ENCODE measurements around the gene GPANK1.
A peak's percentile ranks its signal among the peaks of the same experiment; 100 is the strongest.

The GPANK1 gene

GRCh38 chr6:31661262-31662123, 3.3 kb downstream of the GPANK1 start:
- DNase-seq: no peak

GRCh38 chr6:31660381-31661261, 4.2 kb downstream of the GPANK1 start, which contains the start of gene C6orf47:
C6orf47 (minus strand) TSS chr6:31660778; CDS start chr6:31659947, 831 bp downstream.
- peak; percentile 60 for DNase-seq

- no peak for DNase-seq
These were observed 5.0 kb downstream of the GPANK1 start for GRCh38 chr6:31659649-31660380.

- no peak for DNase-seq
These were observed 5.7 kb downstream of the GPANK1 start for GRCh38 chr6:31658983-31659648.

GRCh38 chr6:31658158-31658688, 6.6 kb downstream of the GPANK1 start:
- no peak for DNase-seq

- no peak for DNase-seq
These were observed 7.2 kb downstream of the GPANK1 start for GRCh38 chr6:31657406-31658157.

- no peak for DNase-seq
These were observed 9.2 kb downstream of the GPANK1 start, which contains the start of gene APOM for GRCh38 chr6:31655349-31656237. APOM (plus strand) TSS chr6:31655894; CDS start chr6:31655967, 73 bp downstream.

DNA sequence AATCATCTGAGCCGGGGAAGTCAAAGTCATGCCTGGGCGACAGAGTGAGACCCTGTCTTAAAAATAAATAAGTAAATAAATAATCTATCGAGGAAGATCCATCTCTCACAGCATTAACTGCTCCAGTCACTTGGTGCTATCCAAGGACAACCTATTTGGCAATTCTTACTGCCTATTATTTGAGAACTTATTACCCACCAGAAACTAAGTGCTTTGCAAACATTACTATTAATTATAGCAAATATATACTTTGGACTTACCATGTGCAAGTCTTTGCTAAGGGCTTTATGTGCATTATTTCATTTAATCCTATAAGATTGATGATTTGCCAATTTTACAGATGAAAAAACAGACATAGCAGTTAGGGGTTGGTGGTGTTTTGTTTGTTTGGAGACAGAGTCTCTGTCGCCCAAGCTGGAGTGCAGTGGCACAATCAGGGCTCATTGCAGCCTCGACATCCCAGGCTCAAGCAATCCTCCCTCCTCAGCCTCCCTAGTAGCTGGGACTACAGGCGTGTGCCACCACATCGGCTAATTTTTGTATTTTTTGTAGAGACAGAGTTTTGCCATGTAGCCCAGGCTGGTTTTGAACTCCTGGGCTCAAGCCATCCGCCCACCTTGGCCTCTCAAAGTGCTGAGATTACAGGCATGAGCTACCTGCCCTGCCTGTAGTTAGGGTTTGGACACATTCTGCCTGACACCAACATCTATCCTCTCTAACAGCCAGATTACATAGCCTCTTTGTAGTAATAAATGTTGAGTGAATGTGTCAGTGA, 10.0 kb downstream of the GPANK1 start:
- no peak for DNase-seq

GRCh38 chr6:31652925-31653724, 11.7 kb downstream of the GPANK1 start:
- DNase-seq: peak; percentile 97

DNA sequence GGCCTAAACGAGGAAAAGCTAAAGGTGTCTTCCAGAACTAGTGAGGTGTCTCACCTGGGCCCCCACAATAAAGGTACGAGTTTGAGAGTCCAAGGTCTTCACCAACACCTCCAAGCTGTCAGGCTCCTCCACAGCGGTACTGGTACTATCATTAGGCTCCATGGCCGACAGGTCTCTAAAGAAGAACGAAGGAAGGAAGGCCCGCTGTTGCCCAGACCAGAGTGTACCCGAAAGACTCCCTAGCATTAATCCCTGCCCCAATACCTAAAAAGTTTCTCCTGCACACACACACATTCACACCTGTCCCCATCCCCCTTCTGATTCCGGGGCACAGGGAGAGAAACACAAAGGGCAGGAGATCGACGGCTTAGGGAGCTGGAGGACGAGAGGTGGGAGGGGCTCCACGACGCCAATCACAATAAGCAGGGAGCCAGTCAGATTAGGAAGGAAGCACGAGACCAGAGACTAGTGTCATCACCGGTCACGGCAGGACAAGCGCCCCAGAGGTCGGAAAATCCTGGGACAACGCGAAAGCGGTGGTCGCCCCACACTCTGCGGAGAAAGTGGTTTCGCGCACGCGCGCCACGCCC, 13.1 kb downstream of the GPANK1 start:
- peak; percentile 67 for DNase-seq

DNA sequence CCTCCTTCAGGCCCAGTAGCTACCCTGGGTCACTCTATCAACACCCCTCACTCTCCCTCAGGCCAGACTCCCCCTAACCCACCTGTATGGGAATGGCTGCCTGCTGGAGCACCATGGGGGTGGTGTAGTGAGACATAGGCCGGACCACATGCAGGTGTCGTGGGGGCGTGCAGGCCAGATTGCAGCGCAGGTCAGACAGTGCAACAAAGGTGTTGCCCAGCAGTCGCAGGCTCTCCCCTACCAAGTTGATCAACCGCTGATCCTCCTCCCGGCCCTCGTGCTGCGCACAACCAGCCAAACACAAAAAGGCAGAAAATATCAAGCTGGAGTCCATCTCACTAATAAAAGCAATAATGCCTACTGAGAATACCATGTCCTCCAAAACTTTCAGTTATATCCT, 19.5 kb downstream of the GPANK1 start:
- DNase-seq: no peak

- no peak for DNase-seq
These were observed 20.9 kb downstream of the GPANK1 start for GRCh38 chr6:31643818-31644454.

- DNase-seq: no peak
These were observed 21.8 kb downstream of the GPANK1 start for GRCh38 chr6:31642798-31643570.

- DNase-seq: no peak
These were observed 23.4 kb downstream of the GPANK1 start for GRCh38 chr6:31641370-31641769.

- DNase-seq: no peak
These were observed 24.2 kb downstream of the GPANK1 start for GRCh38 chr6:31640612-31641011.

GRCh38 chr6:31639449-31639861, 25.3 kb downstream of the GPANK1 start:
- no peak for DNase-seq

GRCh38 chr6:31639043-31639442, 25.8 kb downstream of the GPANK1 start:
- DNase-seq: no peak
